Natural killer cell treated with Interleukin-12 subunit alpha and Interleukin-12 subunit beta and Interleukin-15 and Interleukin-18, amount 100 ng/mL, for 72 hours (primary cell): Measurements from ENCODE around the gene ADAM8. TPM values are rescaled to one million over a fixed set of nuclear protein-coding genes. Genes with fewer than 3 reads are reported as not detected.

Source experiments
- ATAC-seq, 2 donors: fragments of 150-1000 bp; cut with Tn5 transposase in 1 of 2; sonication (Bioruptor Pico), chemical (Tn5 transposase) in 1 of 2; 2 replicates each; pipeline ENCODE4 v1.10.0; 2021
- DNase-seq: peaks from one replicate; pipeline ENCODE4 v3.0.0; 2022; ENCODE audit warnings: low spot score
- H3K27ac Mint-ChIP-seq, 2 donors: 1 replicate in 1 of 2; 2 replicates in 1 of 2; pipeline ENCODE4 v1.8.0; 2022; ENCODE audit warnings: mixed read lengths in 2 of 2, mild to moderate bottlenecking in 1 of 2, moderate library complexity in 1 of 2
- H3K27me3 Mint-ChIP-seq, 2 donors: 1 replicate in 1 of 2; 2 replicates in 1 of 2; pipeline ENCODE4 v1.8.0; 2022; ENCODE audit warnings: mixed read lengths in 2 of 2
- H3K36me3 Mint-ChIP-seq: one replicate; pipeline ENCODE4 v1.8.0; 2022; ENCODE audit warnings: mixed read lengths
- H3K4me1 Mint-ChIP-seq, 2 donors: 1 replicate in 1 of 2; 2 replicates in 1 of 2; pipeline ENCODE4 v1.8.0; 2022; ENCODE audit warnings: low read depth in 2 of 2, mixed read lengths in 2 of 2, mild to moderate bottlenecking in 1 of 2
- H3K4me3 Mint-ChIP-seq: one replicate; pipeline ENCODE4 v1.8.0; 2022; ENCODE audit warnings: mixed read lengths
- H3K9me3 Mint-ChIP-seq: 2 replicates; pipeline ENCODE4 v1.8.0; 2022; ENCODE audit warnings: mixed read lengths
- total RNA-seq, 2 donors: library from RNA; stranded (reverse); gene quantifications; one replicate each; pipeline ENCODE4 v1.2.3, GENCODE V29; 2022

Gene ADAM8
- total RNA-seq, 2 donors from 2014 or later = 202 to 211 TPM

- Mint-ChIP-seq H3K4me1 (peaks cover 22 to 38% of the 10 kb centered on the region in 2 donors), H3K36me3 (no peaks in the 10 kb centered on the region), H3K4me3 (no peak overlapping the region), H3K9me3 (no peaks in the 10 kb centered on the region), H3K27me3 (no peaks in the 10 kb centered on the region), H3K27ac (no peak overlapping the region)
- DNase-seq = no peak
- ATAC-seq = no peak
Observed at GRCh38 chr10:133263674-133264073, 13.0 kb downstream of the ADAM8 start.

- H3K4me1 Mint-ChIP-seq = peaks cover 23 to 38% of the 10 kb centered on the region in 2 donors
- peak overlapping the region; percentile 34 for H3K4me3 Mint-ChIP-seq
- ATAC-seq (no peak), DNase-seq (no peak)
- H3K9me3 Mint-ChIP-seq = no peaks in the 10 kb centered on the region
- H3K27me3 Mint-ChIP-seq = no peaks in the 10 kb centered on the region
- H3K27ac Mint-ChIP-seq = no peak overlapping the region
- H3K36me3 Mint-ChIP-seq = no peaks in the 10 kb centered on the region
Observed at GRCh38 chr10:133262696-133263095, 14.0 kb downstream of the ADAM8 start.

GRCh38 chr10:133261726-133262325, 14.8 kb downstream of the ADAM8 start:
- Mint-ChIP-seq H3K9me3 (no peaks in the 10 kb centered on the region), H3K27me3 (no peaks in the 10 kb centered on the region), H3K4me3 (peak overlapping the region; percentile 78), H3K27ac (peak overlapping the region in 1 of 2 donors; percentile 59), H3K4me1 (peaks cover 28 to 42% of the 10 kb centered on the region in 2 donors), H3K36me3 (no peaks in the 10 kb centered on the region)
- peak; percentile 84 to 90 for ATAC-seq
- DNase-seq = peak; percentile 88

DNA sequence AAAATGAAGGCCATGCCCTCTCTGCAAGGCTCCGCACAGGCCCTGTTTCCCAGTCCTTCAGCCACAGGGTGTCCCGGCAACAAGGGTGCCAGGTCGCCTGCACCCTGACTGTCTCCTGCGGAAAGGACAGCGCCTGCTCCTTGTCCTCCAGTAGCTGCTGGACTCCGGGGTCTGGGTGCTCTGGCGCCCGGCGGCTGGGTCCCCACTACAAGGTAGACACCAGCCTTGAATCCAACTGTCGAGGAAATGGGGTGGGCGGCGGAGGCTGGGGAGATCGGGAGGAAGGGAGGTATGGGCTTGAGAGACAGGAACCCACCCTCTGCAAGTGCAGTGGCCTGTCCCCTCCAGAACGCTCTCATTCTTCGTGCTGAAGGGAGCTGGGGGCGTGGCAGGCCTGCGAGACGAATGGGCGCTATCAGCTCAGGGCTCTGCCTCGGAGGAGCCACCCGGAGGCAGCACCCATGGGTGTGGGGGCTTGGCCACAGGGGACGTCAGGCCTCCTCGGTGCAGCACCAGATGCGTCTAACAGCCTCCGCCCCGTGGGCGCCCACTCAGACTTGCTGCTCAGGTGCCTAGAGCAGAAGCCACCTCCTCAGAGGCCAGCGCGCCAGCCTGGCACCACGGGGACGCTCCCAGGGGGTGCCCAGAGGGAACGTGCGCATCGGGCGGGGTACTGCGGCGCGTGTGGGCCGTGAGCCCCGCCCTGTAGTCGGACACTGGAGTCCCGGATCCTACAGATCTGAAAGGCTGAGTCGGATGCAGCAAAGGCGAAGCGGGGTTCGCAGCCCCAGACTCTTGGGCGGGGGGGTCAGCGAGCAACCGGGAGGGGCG, 15.6 kb downstream of the ADAM8 start:
- no peaks in the 10 kb centered on the region for H3K9me3 Mint-ChIP-seq
- peak; percentile 76 for DNase-seq
- H3K36me3 Mint-ChIP-seq = no peaks in the 10 kb centered on the region
- H3K27me3 Mint-ChIP-seq = no peaks in the 10 kb centered on the region
- peak; percentile 68 to 78 for ATAC-seq
- H3K27ac Mint-ChIP-seq = peak overlapping the region; percentile 59 to 64
- H3K4me3 Mint-ChIP-seq = peak overlapping the region; percentile 78
- H3K4me1 Mint-ChIP-seq = peaks cover 28 to 42% of the 10 kb centered on the region in 2 donors

GRCh38 chr10:133259602-133259989, 17.1 kb downstream of the ADAM8 start:
- peak overlapping the region; percentile 58 to 64 for H3K27ac Mint-ChIP-seq
- peak overlapping the region; percentile 78 for H3K4me3 Mint-ChIP-seq
- DNase-seq (no peak), ATAC-seq (no peak)
- no peaks in the 10 kb centered on the region for H3K27me3 Mint-ChIP-seq
- H3K4me1 Mint-ChIP-seq = peaks cover 26 to 32% of the 10 kb centered on the region in 2 donors
- H3K36me3 Mint-ChIP-seq = no peaks in the 10 kb centered on the region
- H3K9me3 Mint-ChIP-seq = no peaks in the 10 kb centered on the region

- DNase-seq (peak; percentile 81), ATAC-seq (peak; percentile 45 to 47)
- H3K4me3 Mint-ChIP-seq = peak overlapping the region; percentile 78
- no peaks in the 10 kb centered on the region for H3K36me3 Mint-ChIP-seq
- H3K4me1 Mint-ChIP-seq = peaks cover 20 to 28% of the 10 kb centered on the region in 2 donors
- no peaks in the 10 kb centered on the region for H3K27me3 Mint-ChIP-seq
- H3K9me3 Mint-ChIP-seq = no peaks in the 10 kb centered on the region
- peak overlapping the region; percentile 58 to 64 for H3K27ac Mint-ChIP-seq
Observed at GRCh38 chr10:133258818-133259601, 17.7 kb downstream of the ADAM8 start.

- no peak for ATAC-seq
- H3K9me3 Mint-ChIP-seq = no peaks in the 10 kb centered on the region
- H3K4me1 Mint-ChIP-seq = peaks cover 20 to 25% of the 10 kb centered on the region in 2 donors
- no peaks in the 10 kb centered on the region for H3K36me3 Mint-ChIP-seq
- no peak for DNase-seq
- H3K27me3 Mint-ChIP-seq = no peaks in the 10 kb centered on the region
- peak overlapping the region; percentile 17 for H3K4me3 Mint-ChIP-seq
- no peak overlapping the region for H3K27ac Mint-ChIP-seq
Observed at GRCh38 chr10:133258066-133258817, 18.4 kb downstream of the ADAM8 start.

DNA sequence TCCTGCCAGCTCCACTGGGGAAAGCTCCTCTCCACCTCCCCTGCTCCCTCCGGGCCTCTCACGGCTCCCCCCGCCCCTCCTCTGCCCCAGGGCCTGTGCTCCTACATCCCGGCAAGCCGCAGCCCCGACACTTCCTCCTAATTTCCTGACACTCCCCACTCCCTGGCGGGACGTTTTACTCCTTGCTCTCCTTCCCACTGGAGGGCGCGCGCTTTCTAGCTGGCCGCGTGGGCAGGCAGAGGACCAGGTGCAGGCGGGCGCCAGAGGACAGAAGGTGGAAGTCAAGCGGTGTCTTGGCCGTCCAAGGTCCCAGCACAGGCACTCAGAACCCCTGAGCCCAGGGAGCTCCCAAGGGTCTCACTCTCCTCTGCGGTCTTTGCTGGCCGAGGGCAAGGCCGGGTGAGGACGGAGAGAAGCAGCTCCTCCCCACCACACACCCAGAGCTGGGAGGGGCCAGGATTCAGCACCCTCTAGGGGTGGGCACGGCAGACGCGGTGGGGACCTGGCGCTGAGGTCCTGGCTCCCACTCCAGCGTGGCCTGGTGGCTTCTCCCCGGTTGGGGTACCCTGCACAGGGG, 19.1 kb downstream of the ADAM8 start:
- peak overlapping the region; percentile 21 for H3K4me3 Mint-ChIP-seq
- no peak for DNase-seq
- no peak overlapping the region for H3K27ac Mint-ChIP-seq
- peaks cover 20 to 25% of the 10 kb centered on the region in 2 donors for H3K4me1 Mint-ChIP-seq
- no peaks in the 10 kb centered on the region for H3K27me3 Mint-ChIP-seq
- H3K9me3 Mint-ChIP-seq = no peaks in the 10 kb centered on the region
- H3K36me3 Mint-ChIP-seq = no peaks in the 10 kb centered on the region
- no peak for ATAC-seq

- Mint-ChIP-seq H3K27me3 (peaks cover 0 to 2% of the 10 kb centered on the region in 2 donors), H3K4me3 (no peak overlapping the region), H3K9me3 (no peaks in the 10 kb centered on the region), H3K4me1 (peaks cover 18 to 19% of the 10 kb centered on the region in 2 donors), H3K36me3 (no peaks in the 10 kb centered on the region), H3K27ac (no peak overlapping the region)
- DNase-seq (no peak), ATAC-seq (no peak)
Observed at GRCh38 chr10:133255323-133255722, 21.3 kb downstream of the ADAM8 start.

GRCh38 chr10:133254421-133255120, 22.1 kb downstream of the ADAM8 start:
- H3K27me3 Mint-ChIP-seq = peaks cover 0 to 4% of the 10 kb centered on the region in 2 donors
- H3K4me1 Mint-ChIP-seq = peaks cover 10 to 13% of the 10 kb centered on the region in 2 donors
- no peak overlapping the region for H3K4me3 Mint-ChIP-seq
- no peaks in the 10 kb centered on the region for H3K36me3 Mint-ChIP-seq
- DNase-seq (no peak), ATAC-seq (no peak)
- no peaks in the 10 kb centered on the region for H3K9me3 Mint-ChIP-seq
- no peak overlapping the region for H3K27ac Mint-ChIP-seq

GRCh38 chr10:133253361-133253955, 23.2 kb downstream of the ADAM8 start:
- no peak for ATAC-seq
- Mint-ChIP-seq H3K36me3 (no peaks in the 10 kb centered on the region), H3K9me3 (no peaks in the 10 kb centered on the region), H3K27me3 (peaks cover 0 to 4% of the 10 kb centered on the region in 2 donors), H3K4me3 (no peak overlapping the region), H3K4me1 (peaks cover 4 to 11% of the 10 kb centered on the region in 2 donors), H3K27ac (no peak overlapping the region)
- no peak for DNase-seq

- H3K27ac Mint-ChIP-seq = no peak overlapping the region
- H3K4me1 Mint-ChIP-seq = peaks cover 0 to 5% of the 10 kb centered on the region in 2 donors
Observed at GRCh38 chr10:133252223-133252552, 24.5 kb downstream of the ADAM8 start.

More at GRCh38 chr10:133252223-133252552, 24.5 kb downstream of the ADAM8 start:
- ATAC-seq (no peak), DNase-seq (no peak)
- peaks cover 0 to 4% of the 10 kb centered on the region in 2 donors for H3K27me3 Mint-ChIP-seq
- H3K36me3 Mint-ChIP-seq = no peaks in the 10 kb centered on the region
- H3K9me3 Mint-ChIP-seq = no peaks in the 10 kb centered on the region
- no peak overlapping the region for H3K4me3 Mint-ChIP-seq
